HL-60/S4 treated with phorbol 12-myristate 13-acetate at 8.2 ng/mL for 4 days and 3 days (cell line): ENCODE measurements around the gene EPS8.

ENCODE experiments used
- in situ Hi-C: fragments of 300-500 bp; cut with MboI; formaldehyde crosslinking; loops from 2 replicates; pipeline ENCODE4 v1.15.0; 2022; ENCODE audit warnings: low sequenced_read_pairs

The EPS8 gene

DNA sequence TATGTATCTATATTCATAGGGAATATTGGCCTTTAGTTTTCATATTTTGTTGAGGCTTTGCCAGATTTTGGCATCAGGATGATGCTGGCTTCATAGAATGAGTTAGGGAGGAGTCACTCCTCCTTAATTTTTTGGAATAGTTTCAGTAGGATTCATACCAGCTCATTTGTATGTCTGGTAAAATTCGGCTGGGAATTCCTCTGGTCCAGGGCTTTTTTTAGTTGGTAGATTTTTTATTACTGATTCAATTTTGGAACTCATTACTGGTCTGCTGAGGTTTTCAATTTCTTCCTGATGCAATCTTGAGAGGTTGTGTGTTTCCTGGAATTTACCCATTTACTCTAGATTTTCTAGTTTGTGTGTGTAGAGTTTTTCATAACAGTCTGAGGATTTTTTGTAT lies 175.2 kb downstream of the EPS8 start:
- in situ Hi-C loops, result no loop called here

DNA sequence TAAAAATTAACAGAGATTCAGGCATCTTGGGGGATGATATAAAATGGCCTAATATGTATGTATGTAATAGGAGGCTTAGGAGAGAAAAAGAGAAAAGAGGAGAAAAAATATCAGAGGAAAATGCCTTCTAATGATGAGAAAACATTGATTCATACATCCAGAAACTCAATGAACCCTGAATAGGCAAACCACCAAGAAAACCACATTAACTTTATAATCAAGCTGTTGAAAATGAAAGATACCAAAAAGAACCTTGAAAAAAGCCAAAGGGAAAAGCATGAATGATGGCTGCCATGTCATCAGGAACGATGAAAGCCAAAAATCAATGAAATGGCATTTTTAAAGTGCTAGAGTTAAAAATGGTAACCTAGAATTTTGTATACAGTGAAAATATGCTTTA lies 180.2 kb downstream of the EPS8 start:
- in situ Hi-C loops, result no loop called here

DNA sequence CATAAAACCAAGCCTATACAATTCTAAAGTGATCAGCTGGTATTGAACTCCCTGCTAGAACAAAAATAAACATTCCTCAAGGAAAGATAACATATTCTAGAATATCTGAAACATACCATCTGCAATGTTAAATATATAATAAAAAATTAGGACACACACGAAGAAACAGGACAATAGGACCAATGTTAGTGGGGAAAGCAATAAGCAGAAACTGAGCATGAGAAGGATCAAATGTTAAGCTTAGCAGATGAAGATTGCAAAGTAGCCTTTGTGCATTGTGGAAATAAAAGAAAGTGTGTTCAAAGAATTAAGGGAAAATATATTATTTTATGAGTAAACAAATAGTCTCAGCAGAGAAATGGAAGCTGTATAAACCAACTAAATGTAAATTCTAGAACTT lies 180.8 kb downstream of the EPS8 start:
- in situ Hi-C loops, result no loop called here

DNA sequence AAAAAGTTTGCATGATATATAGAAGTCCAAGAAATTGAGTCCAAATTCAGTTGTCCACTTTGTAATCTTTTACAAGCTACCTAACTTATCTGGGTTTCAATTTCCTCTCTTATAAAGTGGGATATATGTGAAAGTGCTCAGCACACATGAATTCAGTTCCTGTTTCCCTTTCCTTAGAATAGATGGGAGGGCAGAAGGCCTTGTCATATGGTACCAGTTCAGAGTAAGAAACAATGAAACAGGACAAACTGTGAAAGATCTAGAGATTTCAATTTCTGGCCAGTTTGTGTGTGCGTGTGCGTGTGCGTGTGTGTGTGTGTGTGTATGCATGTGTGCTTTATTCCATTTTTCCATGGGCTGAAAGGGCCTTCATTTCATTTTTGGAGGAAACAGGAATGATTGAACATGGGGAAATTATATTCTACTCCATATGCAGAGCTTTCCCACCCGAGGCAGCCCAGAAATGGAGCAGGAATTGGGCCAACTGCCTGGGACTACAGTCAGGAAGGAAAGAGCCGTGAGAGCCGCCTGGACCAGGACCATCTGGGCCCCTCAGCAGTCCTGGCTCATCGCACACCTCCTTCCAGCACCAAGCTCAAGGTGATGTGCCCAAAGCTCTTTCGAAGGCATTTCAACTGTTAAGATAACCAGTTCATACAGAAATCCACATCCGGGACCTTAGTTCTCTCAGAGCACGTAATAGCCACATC lies 183.2 kb downstream of the EPS8 start:
- in situ Hi-C loops, result no loop called here

DNA sequence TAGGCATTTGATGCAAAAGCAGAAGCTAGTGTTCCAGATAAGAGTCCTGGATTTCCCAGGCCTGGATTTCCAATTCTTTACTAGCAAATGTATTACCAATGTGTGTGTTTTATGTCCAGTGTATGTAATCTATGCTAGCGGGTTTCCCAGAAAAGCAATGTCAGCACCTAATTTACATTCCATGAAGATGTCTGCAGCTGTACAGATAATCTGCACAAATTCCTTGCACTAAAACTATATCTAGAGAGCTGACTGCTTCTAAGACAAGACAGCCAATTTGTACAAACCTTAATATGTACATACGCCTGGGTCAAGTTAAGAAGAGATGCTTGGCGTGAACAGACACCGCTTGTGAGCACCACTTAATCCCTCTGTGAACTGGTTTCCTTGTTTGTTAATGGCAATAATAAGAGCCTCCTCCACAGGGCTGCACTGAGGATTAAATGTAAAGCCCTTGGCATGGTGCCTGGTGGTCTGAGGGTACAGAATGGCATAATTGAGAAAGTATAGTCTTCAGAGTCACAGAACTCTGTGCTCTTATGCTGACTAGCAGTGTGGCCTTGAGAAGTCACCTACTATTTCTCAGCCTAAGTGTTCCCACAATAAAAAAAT lies 185.6 kb downstream of the EPS8 start:
- in situ Hi-C loops, result no loop called here

DNA sequence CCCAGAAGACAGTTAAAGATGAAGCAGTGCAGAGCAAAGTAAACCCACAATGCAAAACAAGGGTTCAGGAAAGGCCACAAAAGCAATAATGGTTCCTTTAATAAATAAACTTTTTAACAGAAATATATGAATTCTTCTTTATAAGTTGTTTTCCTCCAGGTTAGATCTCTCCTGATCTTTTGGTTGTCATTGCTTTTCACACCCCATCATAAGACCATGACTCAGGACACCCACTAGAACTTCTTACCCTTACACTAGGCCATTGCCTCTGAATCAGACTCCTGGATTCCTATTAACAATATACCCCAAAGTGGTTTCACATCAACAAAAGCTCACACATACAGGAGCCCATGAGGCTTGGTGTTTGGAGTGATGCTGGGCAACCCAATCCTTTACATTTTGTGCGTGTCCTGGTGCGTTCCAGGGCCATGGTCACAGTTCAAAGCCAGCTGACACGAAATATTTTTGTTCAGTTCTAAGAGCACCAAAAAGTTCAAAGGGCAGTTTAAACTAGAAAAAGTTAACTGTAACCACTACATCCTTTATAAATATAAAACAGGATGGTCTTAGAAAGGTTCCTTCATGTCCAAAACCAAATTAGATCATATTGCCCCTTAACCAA lies 187.0 kb downstream of the EPS8 start:
- in situ Hi-C loops, result no loop called here

DNA sequence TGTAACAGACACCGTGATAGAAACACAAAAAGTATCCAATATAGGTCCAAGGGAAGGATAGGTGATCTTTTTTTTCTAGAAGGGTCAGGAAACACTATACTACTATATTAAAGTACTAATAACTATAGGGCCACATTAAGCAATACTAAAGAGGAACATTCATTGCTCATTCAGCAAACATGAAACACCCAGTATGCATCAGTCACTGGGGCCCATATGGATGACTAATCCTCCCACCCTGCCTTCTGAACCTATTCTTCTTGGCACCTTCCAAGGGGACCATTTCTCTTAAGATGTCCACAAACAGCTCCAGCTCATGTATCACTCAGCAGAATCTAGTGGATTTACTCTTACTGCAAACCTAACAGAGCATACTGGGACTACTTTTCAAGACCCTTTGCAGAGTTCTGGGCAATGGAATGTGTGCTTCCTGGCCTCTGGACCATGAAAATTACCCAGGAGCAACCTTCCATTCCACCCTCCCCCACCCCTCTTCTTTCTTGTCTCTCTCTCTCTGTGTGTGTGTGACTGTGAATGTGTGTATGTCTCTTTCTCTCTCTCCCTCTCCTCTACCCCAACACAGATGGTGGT lies 187.9 kb downstream of the EPS8 start:
- in situ Hi-C loops, result no loop called here

DNA sequence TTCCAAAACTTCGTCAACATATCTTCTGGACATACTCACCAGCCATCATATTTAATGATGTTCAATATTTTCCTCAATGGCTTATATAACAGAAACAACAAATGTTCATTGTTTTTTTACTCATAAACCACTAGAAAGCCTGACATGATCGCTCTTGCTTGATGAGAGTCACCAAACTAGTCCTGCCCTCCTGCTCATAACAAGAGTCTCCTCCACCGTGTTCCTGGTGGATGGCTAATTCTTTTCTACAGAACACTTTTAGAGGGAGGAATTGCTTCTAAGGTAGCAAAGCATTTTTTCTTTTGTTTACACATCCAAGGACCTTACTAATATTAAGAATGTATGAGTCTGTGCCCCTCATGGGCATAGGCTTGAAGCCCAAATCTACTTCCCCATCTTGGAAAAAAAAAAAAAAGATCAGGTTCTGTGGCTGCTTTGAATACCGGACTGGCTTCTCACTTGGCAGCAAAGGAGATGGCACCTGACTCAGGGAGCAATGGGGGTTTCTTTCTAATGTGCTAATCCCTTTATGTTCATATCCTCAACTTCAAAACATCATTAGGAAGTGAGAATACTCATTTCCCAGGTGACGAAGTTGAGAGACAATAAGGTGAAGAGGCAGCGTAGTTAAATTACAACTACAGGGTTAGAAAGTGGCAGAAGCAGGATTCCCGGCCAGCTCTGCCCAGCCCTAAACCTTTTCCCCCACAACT lies 188.8 kb downstream of the EPS8 start:
- in situ Hi-C loops, result no loop called here

DNA sequence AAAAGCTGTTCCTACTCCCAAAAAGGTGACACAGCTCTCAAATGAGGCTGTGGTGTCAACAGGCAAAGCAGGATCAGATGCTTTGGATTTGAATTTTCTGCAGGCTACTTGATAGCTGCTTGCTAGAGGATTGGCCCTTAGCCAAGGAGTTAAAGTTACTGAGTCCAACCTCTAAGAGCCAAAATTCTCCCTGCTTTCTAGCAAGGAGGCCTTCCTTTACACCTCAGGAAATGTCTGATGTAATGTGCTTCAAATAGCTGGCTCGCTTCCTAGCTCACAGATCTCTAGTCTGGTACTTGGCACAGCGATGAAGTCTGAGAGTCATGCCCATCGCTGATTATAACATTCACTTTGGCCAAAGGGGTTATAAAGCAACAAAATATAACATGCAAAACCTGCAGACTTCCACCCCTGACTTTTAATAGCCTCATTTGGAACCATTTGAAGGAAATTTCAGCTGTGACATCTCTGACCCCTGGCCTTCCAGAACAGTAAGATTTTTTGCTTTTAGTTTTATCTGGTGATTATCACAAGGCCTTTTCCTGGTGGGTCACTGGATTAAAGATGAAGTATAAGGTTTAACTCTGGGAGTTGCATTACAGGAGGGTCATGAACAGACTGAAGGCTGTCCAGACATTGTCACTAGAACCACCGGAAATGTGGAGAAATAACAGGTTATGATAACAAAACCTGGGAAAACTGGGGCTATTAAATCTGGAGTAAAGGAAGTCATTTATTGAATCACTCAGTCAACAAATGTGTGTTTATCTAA lies 189.7 kb downstream of the EPS8 start:
- in situ Hi-C loops, result loop anchor here (10.0 kb wide), 1 partner anchor 255 kb away; no protein-coding TSS in a partner anchor

DNA sequence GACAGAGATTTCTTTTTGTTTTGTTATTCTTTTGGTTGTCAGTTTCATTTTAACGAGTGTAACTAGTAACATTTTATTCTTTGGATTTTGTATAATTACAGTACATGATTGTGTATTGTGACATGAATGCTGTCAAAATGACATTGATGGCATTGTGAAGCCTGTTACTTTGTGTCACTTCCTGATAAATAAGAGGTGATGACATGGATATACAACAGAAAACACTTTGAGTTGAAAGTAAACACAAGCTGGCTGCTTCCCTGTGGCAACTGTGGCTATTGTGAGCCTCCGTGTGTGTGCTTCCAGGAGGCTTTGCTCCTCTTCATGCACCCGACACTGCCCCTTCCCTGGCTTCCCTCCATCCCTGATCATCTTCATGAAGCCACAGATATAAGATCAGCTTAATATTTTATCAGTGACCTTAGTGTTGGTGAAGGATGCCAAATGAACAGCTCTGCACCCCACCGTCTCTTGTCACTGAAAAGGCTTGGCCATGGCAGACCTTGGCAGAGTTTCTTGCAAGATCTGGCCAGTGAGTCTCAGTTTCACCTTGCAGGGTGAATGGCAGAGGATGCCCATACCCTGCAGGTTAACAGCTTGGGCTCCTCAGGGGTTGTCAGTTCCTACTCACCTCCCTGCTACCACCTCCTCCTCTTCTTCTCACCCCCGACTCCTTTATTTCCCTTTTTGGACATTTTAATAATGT lies 191.9 kb downstream of the EPS8 start:
- in situ Hi-C loops, result loop anchor here (10.0 kb wide), 1 partner anchor 258 kb away; no protein-coding TSS in a partner anchor

DNA sequence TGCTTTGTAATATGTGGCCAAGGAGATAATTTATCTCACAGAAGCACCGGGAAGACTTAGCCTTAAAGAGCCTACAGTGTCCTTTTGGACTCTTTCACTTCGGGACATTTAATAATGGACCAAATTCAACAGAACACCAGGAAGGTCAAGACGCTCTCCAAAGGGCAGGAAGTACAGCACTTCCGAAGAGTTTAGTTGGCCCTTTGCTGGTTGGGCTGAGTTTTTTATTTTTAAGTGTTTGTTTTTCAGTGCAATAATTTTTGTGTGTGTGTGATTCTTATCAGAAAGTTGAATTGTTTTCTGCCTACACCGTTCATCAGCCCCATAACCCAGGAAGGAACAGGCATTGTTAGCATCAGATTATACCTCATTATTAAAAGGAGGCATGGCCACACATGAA lies 193.0 kb downstream of the EPS8 start:
- in situ Hi-C loops, result loop anchor here (10.0 kb wide), 1 partner anchor 259 kb away; no protein-coding TSS in a partner anchor

DNA sequence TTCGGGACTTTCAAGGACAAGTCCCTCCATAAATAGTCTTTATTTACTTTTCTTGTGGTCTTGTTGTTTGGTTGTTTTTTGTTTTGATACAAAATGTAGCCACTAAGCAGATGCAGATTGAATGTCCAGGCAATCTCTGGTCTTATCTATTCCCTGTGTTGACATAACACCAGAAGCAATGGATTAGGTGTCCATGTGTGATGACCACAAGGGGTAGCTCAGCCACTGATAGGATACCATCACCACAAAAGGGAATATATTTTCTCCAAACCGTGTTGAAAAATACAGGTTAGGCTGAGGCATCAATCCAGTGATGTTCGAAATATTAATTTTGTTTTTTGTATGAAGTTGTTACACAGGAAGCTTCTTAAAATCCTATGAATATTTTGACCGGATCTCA lies 196.3 kb downstream of the EPS8 start:
- in situ Hi-C loops, result loop anchor here (10.0 kb wide), 1 partner anchor 262 kb away; no protein-coding TSS in a partner anchor

DNA sequence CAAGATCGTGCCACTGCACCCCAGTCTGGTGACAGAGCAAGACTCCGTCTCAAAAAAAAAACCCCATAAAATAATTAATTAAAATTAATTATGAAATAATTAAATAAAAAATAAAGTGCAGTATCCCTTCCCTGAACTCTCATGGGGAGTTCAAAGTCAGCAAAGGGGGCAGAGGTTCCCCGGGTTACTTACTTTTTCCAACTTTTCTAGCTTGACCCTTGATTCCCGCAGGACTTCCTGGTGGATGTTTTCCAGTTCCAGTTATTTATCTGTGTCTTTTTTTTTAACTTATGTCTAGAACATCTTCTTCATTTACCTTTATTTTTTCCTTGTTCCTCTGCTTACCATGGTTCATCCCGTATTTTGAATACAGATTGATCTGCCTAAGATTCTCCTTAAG lies 197.4 kb downstream of the EPS8 start:
- in situ Hi-C loops, result loop anchor here (10.0 kb wide), 1 partner anchor 263 kb away; no protein-coding TSS in a partner anchor

DNA sequence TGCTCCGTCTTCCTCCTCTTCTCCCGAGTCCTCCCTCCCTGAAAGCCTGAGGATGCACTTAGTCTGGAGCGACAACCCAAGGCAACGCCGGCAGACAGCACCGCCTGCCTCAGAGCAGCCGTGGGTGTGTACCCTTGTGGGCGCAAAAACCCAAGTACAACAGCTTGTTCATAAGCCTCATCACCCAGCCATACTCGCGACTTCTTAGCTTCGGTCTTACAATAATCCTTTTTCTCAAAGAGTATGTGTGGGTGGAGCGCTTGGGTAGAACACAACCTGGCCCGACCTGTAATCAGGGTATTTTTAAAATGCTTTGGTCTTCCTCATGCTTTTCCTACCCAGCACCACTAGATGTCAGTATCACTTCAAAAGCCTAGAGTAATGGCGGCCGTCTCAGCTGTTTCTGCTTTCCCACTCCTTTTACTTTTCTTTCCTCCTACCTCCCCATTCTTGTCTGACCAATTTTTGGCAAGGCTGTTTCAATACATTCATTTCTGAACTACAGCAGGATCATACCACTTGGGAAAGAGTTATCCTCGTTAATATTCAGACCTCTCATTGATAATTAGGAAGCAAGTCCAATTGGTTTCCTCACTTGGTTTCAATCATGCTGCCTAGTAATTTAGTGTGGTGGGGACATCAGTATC lies 198.9 kb downstream of the EPS8 start:
- in situ Hi-C loops, result loop anchor here (10.0 kb wide), 1 partner anchor 264 kb away; no protein-coding TSS in a partner anchor

DNA sequence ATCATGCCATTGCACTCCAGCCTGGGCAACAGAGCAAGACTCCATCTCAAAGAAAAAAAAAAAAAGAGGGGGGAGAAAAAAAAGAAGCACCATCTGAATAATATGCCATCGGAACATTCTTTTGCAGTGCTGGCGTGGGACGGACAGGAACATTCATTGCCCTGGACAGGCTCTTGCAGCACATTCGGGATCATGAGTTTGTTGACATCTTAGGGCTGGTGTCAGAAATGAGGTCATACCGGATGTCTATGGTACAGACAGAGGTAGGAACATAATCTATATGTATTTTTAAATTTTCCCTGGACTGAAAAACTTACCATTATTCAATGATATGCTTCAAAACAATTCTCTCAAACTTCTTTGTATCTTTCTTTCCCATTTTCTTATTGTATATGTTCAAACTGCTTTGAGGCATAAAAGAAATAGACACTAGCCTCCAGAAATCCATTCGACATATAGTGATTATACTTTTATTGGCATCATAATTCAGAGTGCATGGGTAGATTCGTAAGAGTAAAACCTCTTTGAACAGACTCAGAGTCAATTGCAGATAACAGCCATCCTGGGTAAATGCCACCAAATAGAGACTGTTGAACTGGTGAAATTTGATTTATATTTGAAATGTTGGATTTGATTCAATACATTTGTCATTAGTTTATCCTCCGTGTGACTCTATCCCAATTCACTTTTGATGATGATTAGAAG lies 199.7 kb downstream of the EPS8 start:
- in situ Hi-C loops, result loop anchor here (5.0 to 10.0 kb wide), 2 partner anchors 57 to 265 kb away; no protein-coding TSS in a partner anchor

DNA sequence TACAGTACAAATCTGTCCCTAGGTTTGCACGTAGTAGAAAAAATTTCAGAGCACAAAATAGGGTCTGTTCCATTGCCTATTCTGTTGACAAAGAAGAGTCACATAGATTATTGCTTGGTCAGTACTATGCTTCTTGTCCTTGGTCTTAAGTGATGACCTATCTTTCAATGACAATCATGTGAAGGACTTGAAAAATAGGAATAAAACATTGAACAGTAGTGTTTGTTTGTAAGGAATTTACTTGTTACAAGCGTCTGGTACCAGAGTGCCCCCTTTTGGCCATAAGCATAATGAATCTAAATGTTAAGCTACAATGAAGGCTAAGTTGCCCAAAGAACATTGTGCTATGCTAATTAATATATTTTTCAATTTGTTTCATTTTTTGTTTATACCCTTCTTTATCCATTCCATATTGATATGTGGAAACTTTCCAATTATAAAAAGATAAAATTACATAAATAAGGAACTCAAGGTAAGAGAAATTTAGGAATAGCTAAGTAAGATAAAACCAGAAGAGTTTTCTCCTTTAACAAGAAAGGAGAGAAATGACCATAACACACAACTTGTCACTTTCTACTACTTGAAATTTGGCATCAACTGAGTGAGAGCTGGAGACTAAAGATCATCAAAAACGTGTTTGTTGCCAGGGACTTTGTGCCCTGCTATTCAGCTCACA lies 204.7 kb downstream of the EPS8 start:
- in situ Hi-C loops, result loop anchor here (5.0 kb wide), 1 partner anchor 52 kb away; no protein-coding TSS in a partner anchor

DNA sequence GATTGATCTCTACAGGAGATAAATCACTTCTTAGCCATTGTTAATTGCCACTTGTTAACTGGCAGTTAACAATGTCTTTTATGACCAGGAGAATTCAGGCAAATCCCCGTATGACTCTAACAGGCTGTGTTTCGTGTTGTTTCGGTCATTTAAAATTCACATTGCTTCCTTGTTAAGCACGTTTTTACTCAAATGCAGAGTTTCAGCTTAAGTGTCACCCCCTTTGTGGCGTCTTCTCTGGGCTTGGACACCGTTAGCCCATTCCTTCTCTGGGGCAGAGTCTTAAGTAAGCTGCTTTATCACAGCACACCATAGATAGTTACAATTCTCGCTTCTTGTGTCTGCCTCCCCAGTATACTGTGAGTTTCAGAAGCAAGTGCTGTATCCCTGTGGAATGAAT lies 205.4 kb downstream of the EPS8 start:
- in situ Hi-C loops, result no loop called here

DNA sequence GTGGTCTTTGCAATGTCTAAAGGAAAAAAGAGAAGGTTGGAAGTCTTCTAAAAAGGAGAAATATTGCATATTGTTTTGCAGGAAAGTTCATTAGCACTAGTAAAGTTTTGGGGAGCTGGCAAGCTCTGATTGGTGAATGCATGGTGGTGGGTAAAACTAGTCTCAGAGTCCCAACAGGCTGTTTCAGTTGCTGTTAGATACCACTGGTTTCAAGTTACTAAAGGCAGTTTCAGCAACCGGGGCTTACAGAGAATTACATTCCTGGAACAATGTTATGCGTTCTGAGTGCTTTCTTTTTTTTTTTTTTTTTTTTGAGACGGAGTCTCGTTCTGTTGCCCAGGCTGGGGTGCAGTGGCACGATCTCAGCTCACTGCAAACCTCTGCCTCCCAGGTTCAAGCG lies 208.2 kb downstream of the EPS8 start:
- in situ Hi-C loops, result no loop called here
